ENCODE measurements around the gene RIPOR2. TPM values are rescaled to one million over a fixed set of nuclear protein-coding genes. Genes with fewer than 3 reads are reported as not detected.
"Not testable (repeated sequence)": the region's sequence is repeated elsewhere in the genome, so short reads cannot be mapped to it uniquely, and the experiment has no call there.

Gene RIPOR2
- total and polyA plus RNA-seq, 4 experiments from 2014 or later: 420 to 458 (median 431) TPM

GRCh38 chr6:24918641-24919055 is 17.1 kb downstream of the RIPOR2 start:
- Histone ChIP-seq H3K27me3 (ENCODE audit: insufficient read depth, low read length) (no peaks in the 10 kb centered on the region), H3K4me1 (ENCODE audit: insufficient read depth, low read length) (peaks cover 98% of the 10 kb centered on the region), H3K4me3 (ENCODE audit: low read length in 2 of 2) (peak overlapping the region in 1 of 2 donors; percentile 29), H3K27ac (ENCODE audit: low read depth, low read length) (peak overlapping the region; percentile 45), H3K9me3 (ENCODE audit: control insufficient read depth in 1 of 2, low read length in 2 of 2) (no peaks in the 10 kb centered on the region), H3K36me3 (ENCODE audit: insufficient read depth, low read length) (peaks cover 26% of the 10 kb centered on the region)
- Mint-ChIP-seq H3K4me1 (peaks cover 70 to 98% (median 87%) of the 10 kb centered on the region in 4 donors), H3K9me3 (no peaks in the 10 kb centered on the region), H3K36me3 (peaks cover 70 to 76% of the 10 kb centered on the region in 2 donors), H3K4me3 (peak overlapping the region; percentile 67 to 88 (median 85)), H3K27me3 (no peaks in the 10 kb centered on the region), H3K27ac (peak overlapping the region; percentile 37 to 95 (median 87))
- POLR2A ChIA-PET (ENCODE audit: partially characterized antibody): interaction anchor here (0.6 to 26.9 kb wide), 13 partner anchors 9 to 201 kb away, joined by 3 to 734 read pairs (median 4); partner anchors contain the start of gene RIPOR2
- CTCF ChIA-PET (ENCODE audit: partially characterized antibody): interaction anchor here (0.9 to 7.7 kb wide), 11 partner anchors 8 to 153 kb away, joined by 3 to 95 read pairs (median 4); partner anchors contain the start of gene RIPOR2
- no peak for DNase-seq
- intact Hi-C loops (cut with micrococcal nuclease): loop anchor here (1.0 kb wide), 2 partner anchors 7 to 11 kb away; no protein-coding TSS in a partner anchor

DNA sequence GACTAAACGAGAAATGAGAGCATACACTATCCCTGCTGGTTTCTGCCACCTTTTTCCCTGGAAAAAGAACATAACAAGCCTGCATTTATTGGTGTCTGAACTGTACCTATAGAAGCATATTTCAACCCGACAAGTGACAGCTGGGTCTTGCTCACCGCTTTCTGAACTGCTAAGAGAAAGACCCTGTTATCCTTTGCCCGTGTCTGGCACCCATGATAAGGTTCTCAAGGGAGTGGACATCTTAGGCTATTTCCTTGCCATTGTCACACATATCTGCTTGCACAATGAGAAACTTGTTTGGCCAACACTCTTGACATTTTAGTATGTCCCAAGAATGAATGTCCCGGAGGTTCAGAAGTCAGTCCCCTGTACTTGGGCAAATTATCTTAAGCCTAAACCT is 19.3 kb downstream of the RIPOR2 start:
- DNase-seq: no peak
- Mint-ChIP-seq H3K4me1 (peaks cover 83 to 100% (median 92%) of the 10 kb centered on the region in 4 donors), H3K36me3 (peaks cover 84 to 93% of the 10 kb centered on the region in 2 donors), H3K27ac (peak overlapping the region; percentile 72 to 98 (median 87)), H3K9me3 (no peaks in the 10 kb centered on the region), H3K4me3 (peak overlapping the region in 7 of 8 donors; percentile 46 to 95 (median 77)), H3K27me3 (no peaks in the 10 kb centered on the region)
- Histone ChIP-seq H3K27me3 (ENCODE audit: insufficient read depth, low read length) (no peaks in the 10 kb centered on the region), H3K9me3 (ENCODE audit: control insufficient read depth in 1 of 2, low read length in 2 of 2) (no peaks in the 10 kb centered on the region), H3K36me3 (ENCODE audit: insufficient read depth, low read length) (peaks cover 45% of the 10 kb centered on the region), H3K4me3 (ENCODE audit: low read length in 2 of 2) (no peak overlapping the region), H3K4me1 (ENCODE audit: insufficient read depth, low read length) (peaks cover 99% of the 10 kb centered on the region), H3K27ac (ENCODE audit: low read depth, low read length) (peak overlapping the region; percentile 38)
- ChIA-PET POLR2A (ENCODE audit: partially characterized antibody) (interaction anchor here (0.8 to 26.9 kb wide), 8 partner anchors 10 to 102 kb away, joined by 3 to 734 read pairs (median 6); partner anchors contain the start of gene RIPOR2), CTCF (ENCODE audit: partially characterized antibody) (interaction anchor here (1.2 to 7.7 kb wide), 4 partner anchors 20 to 110 kb away, joined by 3 to 95 read pairs (median 5); partner anchors contain the start of gene RIPOR2)
- intact Hi-C loops (cut with micrococcal nuclease): loop anchor here (1.0 kb wide), 1 partner anchor 8 kb away; no protein-coding TSS in a partner anchor

DNA sequence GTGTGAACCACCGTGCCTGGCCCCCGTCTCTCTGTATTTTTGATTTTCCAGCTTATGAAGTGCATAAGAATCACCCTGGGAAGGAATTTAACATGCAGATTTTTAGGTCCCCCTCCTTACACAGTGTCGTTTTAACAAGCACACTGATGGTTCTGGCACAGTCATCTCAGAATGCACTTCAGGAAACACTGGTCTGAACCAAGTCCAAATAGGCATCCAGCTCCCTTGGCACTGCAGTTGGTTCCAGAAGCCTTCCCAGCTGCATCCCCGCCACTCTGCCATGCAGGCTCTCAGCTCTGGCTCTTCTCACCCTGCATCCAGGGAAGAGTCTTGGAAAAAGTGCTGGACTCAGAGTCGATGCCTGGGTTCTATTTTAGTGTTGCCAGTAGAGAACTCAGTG is 20.1 kb downstream of the RIPOR2 start:
- Histone ChIP-seq H3K36me3 (ENCODE audit: insufficient read depth, low read length) (peaks cover 45% of the 10 kb centered on the region), H3K27me3 (ENCODE audit: insufficient read depth, low read length) (no peaks in the 10 kb centered on the region), H3K9me3 (ENCODE audit: control insufficient read depth in 1 of 2, low read length in 2 of 2) (no peaks in the 10 kb centered on the region), H3K4me1 (ENCODE audit: insufficient read depth, low read length) (peaks cover 94% of the 10 kb centered on the region), H3K27ac (ENCODE audit: low read depth, low read length) (peak overlapping the region; percentile 38), H3K4me3 (ENCODE audit: low read length in 2 of 2) (no peak overlapping the region)
- Mint-ChIP-seq H3K36me3 (peaks cover 81 to 91% of the 10 kb centered on the region in 2 donors), H3K27me3 (no peaks in the 10 kb centered on the region), H3K27ac (peak overlapping the region; percentile 76 to 98 (median 87)), H3K4me1 (peaks cover 79 to 99% (median 90%) of the 10 kb centered on the region in 4 donors), H3K4me3 (peak overlapping the region in 7 of 8 donors; percentile 47 to 95 (median 93)), H3K9me3 (no peaks in the 10 kb centered on the region)
- DNase-seq: no peak
- ChIA-PET CTCF (ENCODE audit: partially characterized antibody) (interaction anchor here (0.6 to 7.7 kb wide), 7 partner anchors 18 to 111 kb away, joined by 3 to 95 read pairs (median 5); partner anchors contain the start of gene RIPOR2), POLR2A (ENCODE audit: partially characterized antibody) (interaction anchor here (0.6 to 26.9 kb wide), 12 partner anchors 10 to 102 kb away, joined by 3 to 734 read pairs (median 4); partner anchors contain the start of gene RIPOR2)
- intact Hi-C loops (cut with micrococcal nuclease): loop anchor here (1.0 kb wide), 1 partner anchor 9 kb away; no protein-coding TSS in a partner anchor

- Mint-ChIP-seq H3K4me1 (peaks cover 79 to 99% (median 89%) of the 10 kb centered on the region in 4 donors), H3K36me3 (peaks cover 82 to 92% of the 10 kb centered on the region in 2 donors), H3K27ac (peak overlapping the region; percentile 76 to 98 (median 96)), H3K4me3 (peak overlapping the region in 7 of 8 donors; percentile 88 to 98 (median 93))
- Histone ChIP-seq H3K4me1 (ENCODE audit: insufficient read depth, low read length) (peaks cover 93% of the 10 kb centered on the region), H3K36me3 (ENCODE audit: insufficient read depth, low read length) (peaks cover 36% of the 10 kb centered on the region), H3K27ac (ENCODE audit: low read depth, low read length) (peak overlapping the region; percentile 70)
- H3K27me3 Mint-ChIP-seq; DNase-seq; H3K27me3 ChIP-seq (ENCODE audit: insufficient read depth, low read length); H3K9me3 Mint-ChIP-seq; intact Hi-C loops (cut with micrococcal nuclease); H3K4me3 ChIP-seq (ENCODE audit: low read length in 2 of 2); H3K9me3 ChIP-seq (ENCODE audit: control insufficient read depth in 1 of 2, low read length in 2 of 2): not testable (repeated sequence)
- ChIA-PET POLR2A (ENCODE audit: partially characterized antibody) (interaction anchor here (1.3 to 26.9 kb wide), 6 partner anchors 9 to 78 kb away, joined by 3 to 734 read pairs (median 44); partner anchors contain the start of gene RIPOR2), CTCF (ENCODE audit: partially characterized antibody) (interaction anchor here (1.8 to 13.2 kb wide), 5 partner anchors 14 to 104 kb away, joined by 4 to 245 read pairs (median 14); partner anchors contain the start of gene RIPOR2)
These were observed 21.7 kb downstream of the RIPOR2 start for GRCh38 chr6:24914082-24914481.

GRCh38 chr6:24911796-24912382 is 23.9 kb downstream of the RIPOR2 start:
- H3K27me3 Mint-ChIP-seq: no peaks in the 10 kb centered on the region
- Histone ChIP-seq H3K36me3 (ENCODE audit: insufficient read depth, low read length) (peaks cover 34% of the 10 kb centered on the region), H3K9me3 (ENCODE audit: control insufficient read depth in 1 of 2, low read length in 2 of 2) (no peaks in the 10 kb centered on the region), H3K27me3 (ENCODE audit: insufficient read depth, low read length) (no peaks in the 10 kb centered on the region), H3K27ac (ENCODE audit: low read depth, low read length) (peak overlapping the region; percentile 70), H3K4me1 (ENCODE audit: insufficient read depth, low read length) (peaks cover 93% of the 10 kb centered on the region), H3K4me3 (ENCODE audit: low read length in 2 of 2) (peak overlapping the region; percentile 1 to 54)
- ChIA-PET POLR2A (ENCODE audit: partially characterized antibody) (interaction anchor here (1.0 to 26.9 kb wide), 12 partner anchors 11 to 115 kb away, joined by 3 to 734 read pairs (median 10); partner anchors contain the start of gene RIPOR2), CTCF (ENCODE audit: partially characterized antibody) (interaction anchor here (0.9 to 13.2 kb wide), 15 partner anchors 8 to 159 kb away, joined by 3 to 245 read pairs (median 7); partner anchors contain the start of gene RIPOR2)
- DNase-seq: no peak
- H3K9me3 Mint-ChIP-seq: peaks cover 0 to 5% (median 0%) of the 10 kb centered on the region in 8 donors
- peaks cover 85 to 99% (median 92%) of the 10 kb centered on the region in 4 donors for H3K4me1 Mint-ChIP-seq
- intact Hi-C loops (cut with micrococcal nuclease): loop anchor here (1.0 kb wide), 3 partner anchors 7 to 20 kb away; no protein-coding TSS in a partner anchor
- peak overlapping the region; percentile 87 to 98 (median 96) for H3K27ac Mint-ChIP-seq
- H3K4me3 Mint-ChIP-seq: peak overlapping the region; percentile 87 to 98 (median 93)
- H3K36me3 Mint-ChIP-seq: peaks cover 76 to 92% of the 10 kb centered on the region in 2 donors

GRCh38 chr6:24910961-24911725 is 24.6 kb downstream of the RIPOR2 start:
- Mint-ChIP-seq H3K27me3 (no peaks in the 10 kb centered on the region), H3K9me3 (peaks cover 0 to 7% (median 0%) of the 10 kb centered on the region in 8 donors), H3K4me3 (peak overlapping the region; percentile 87 to 98 (median 93)), H3K36me3 (peaks cover 73 to 93% of the 10 kb centered on the region in 2 donors), H3K27ac (peak overlapping the region; percentile 87 to 99 (median 96)), H3K4me1 (peaks cover 83 to 99% (median 91%) of the 10 kb centered on the region in 4 donors)
- H3K36me3 ChIP-seq (ENCODE audit: insufficient read depth, low read length): peaks cover 35% of the 10 kb centered on the region
- ChIA-PET POLR2A (ENCODE audit: partially characterized antibody) (interaction anchor here (0.7 to 26.9 kb wide), 17 partner anchors 10 to 116 kb away, joined by 3 to 734 read pairs (median 7); partner anchors contain the start of gene RIPOR2), CTCF (ENCODE audit: partially characterized antibody) (interaction anchor here (0.7 to 13.2 kb wide), 17 partner anchors 9 to 159 kb away, joined by 3 to 245 read pairs (median 5); partner anchors contain the start of gene RIPOR2)
- intact Hi-C loops (cut with micrococcal nuclease): loop anchor here (1.0 kb wide), 4 partner anchors 8 to 81 kb away; no protein-coding TSS in a partner anchor
- H3K27me3 ChIP-seq (ENCODE audit: insufficient read depth, low read length): no peaks in the 10 kb centered on the region
- H3K4me1 ChIP-seq (ENCODE audit: insufficient read depth, low read length): peaks cover 94% of the 10 kb centered on the region
- H3K27ac ChIP-seq (ENCODE audit: low read depth, low read length): peak overlapping the region; percentile 70
- peak overlapping the region; percentile 1 to 54 for H3K4me3 ChIP-seq (ENCODE audit: low read length in 2 of 2)
- peak in 3 of 5 donors; percentile 41 to 65 (median 44) for DNase-seq
- H3K9me3 ChIP-seq (ENCODE audit: control insufficient read depth in 1 of 2, low read length in 2 of 2): no peaks in the 10 kb centered on the region

Measured in CD4-positive, alpha-beta memory T cell (primary cell).